Mesendoderm (in vitro differentiated cells): ENCODE data around the gene PCK1.

ENCODE experiments used
- DNase-seq: peaks from one replicate; pipeline ENCODE4 v3.0.0; 2013
- H2AK5ac ChIP-seq: 2 replicates; pipeline ENCODE4 v1.6.1; 2013; ENCODE audit warnings: low read length, inconsistent platforms
- H2BK120ac ChIP-seq: 2 replicates; pipeline ENCODE4 v1.6.1; 2013; ENCODE audit warnings: low read depth, mild to moderate bottlenecking, low read length, moderate library complexity, mixed read lengths
- H2BK15ac ChIP-seq: replicated peaks from 2 replicates; pipeline ENCODE4 v1.6.1; 2013; ENCODE audit warnings: low read depth, mild to moderate bottlenecking, moderate library complexity
- H2BK5ac ChIP-seq: 2 replicates; pipeline ENCODE4 v1.6.1; 2013; ENCODE audit warnings: low read length, inconsistent platforms
- H3K18ac ChIP-seq: 2 replicates; pipeline ENCODE4 v1.6.1; 2013; ENCODE audit warnings: mild to moderate bottlenecking, low read length, mixed read lengths
- H3K23ac ChIP-seq: one replicate; pipeline ENCODE4 v1.6.1; 2013; ENCODE audit warnings: low read length
- H3K27ac ChIP-seq: 2 replicates; pipeline ENCODE4 v1.5.1; 2013; ENCODE audit warnings: low read depth, mild to moderate bottlenecking, inconsistent platforms, low read length, moderate library complexity
- H3K27me3 ChIP-seq: 2 replicates; pipeline ENCODE4 v1.6.1; 2013; ENCODE audit warnings: low read length, control low read depth, mild to moderate bottlenecking, inconsistent platforms; ENCODE audit not compliant: insufficient read depth, poor library complexity
- H3K36me3 ChIP-seq: 2 replicates; pipeline ENCODE4 v1.6.1; 2013; ENCODE audit warnings: low read length, inconsistent platforms; ENCODE audit not compliant: control insufficient read depth, insufficient read depth
- H3K4ac ChIP-seq: one replicate; pipeline ENCODE4 v1.6.1; 2013; ENCODE audit warnings: low read depth, mild to moderate bottlenecking, low read length, moderate library complexity
- H3K4me1 ChIP-seq: 2 replicates; pipeline ENCODE4 v1.6.1; 2013; ENCODE audit warnings: low read depth, low read length, inconsistent platforms; ENCODE audit not compliant: control insufficient read depth
- H3K4me2 ChIP-seq: 2 replicates; pipeline ENCODE4 v1.6.1; 2013; ENCODE audit warnings: low read length
- H3K4me3 ChIP-seq: 2 replicates; pipeline ENCODE4 v1.5.1; 2013; ENCODE audit warnings: mild to moderate bottlenecking, low read length
- H3K56ac ChIP-seq: one replicate; pipeline ENCODE4 v1.6.1; 2013; ENCODE audit warnings: low read length
- H3K79me1 ChIP-seq: 2 replicates; pipeline ENCODE4 v1.6.1; 2013; ENCODE audit warnings: low read length, inconsistent platforms
- H3K79me2 ChIP-seq: 2 replicates; pipeline ENCODE4 v1.6.1; 2013; ENCODE audit warnings: mild to moderate bottlenecking, low read length; ENCODE audit not compliant: control insufficient read depth, insufficient read depth
- H3K9ac ChIP-seq: 2 replicates; pipeline ENCODE4 v1.6.1; 2013; ENCODE audit warnings: low read length, inconsistent platforms
- H4K5ac ChIP-seq: one replicate; pipeline ENCODE4 v1.6.1; 2013; ENCODE audit warnings: low read length
- H4K8ac ChIP-seq: one replicate; pipeline ENCODE4 v1.6.1; 2013; ENCODE audit warnings: low read depth, mild to moderate bottlenecking, control low read depth, low read length, moderate library complexity
- WGBS: extraction: QIAGEN DNeasy Blood & Tissue Kit; methylation state at CpG from one replicate; pipeline ENCODE4 v1.1.7; 2013; ENCODE audit warnings: low lambda C conversion rate, missing lambda C conversion rate; ENCODE audit not compliant: insufficient coverage; ENCODE audit errors: extremely low coverage; 5-methylcytosine and 5-hydroxymethylcytosine counted together

Gene PCK1

GRCh38 chr20:57559289-57559634, 1.6 kb upstream of the PCK1 start:
- Histone ChIP-seq H2BK5ac (no peak overlapping the region), H3K9ac (no peak overlapping the region), H3K23ac (no peak overlapping the region), H3K4me3 (no peak overlapping the region), H4K8ac (no peak overlapping the region), H3K18ac (no peak overlapping the region), H3K4ac (no peak overlapping the region), H2BK120ac (no peak overlapping the region), H3K36me3 (no peaks in the 10 kb centered on the region), H3K4me1 (no peaks in the 10 kb centered on the region), H3K4me2 (no peak overlapping the region), H2AK5ac (no peak overlapping the region), H3K79me2 (no peaks in the 10 kb centered on the region), H3K56ac (no peak overlapping the region), H3K27ac (no peak overlapping the region), H3K79me1 (no peaks in the 10 kb centered on the region), H4K5ac (no peak overlapping the region), H2BK15ac (no peak overlapping the region), H3K27me3 (no peaks in the 10 kb centered on the region)
- WGBS, result no CpG with 5 or more reads among the region's 10 CpGs
- DNase-seq, result no peak

- no peak overlapping the region for H3K56ac ChIP-seq
- H3K4ac ChIP-seq, result no peak overlapping the region
- H3K4me3 ChIP-seq, result no peak overlapping the region
- no peak overlapping the region for H2BK5ac ChIP-seq
- H3K27me3 ChIP-seq, result no peaks in the 10 kb centered on the region
- no peak for DNase-seq
- H3K4me2 ChIP-seq, result no peak overlapping the region
- H2AK5ac ChIP-seq, result no peak overlapping the region
- H3K79me2 ChIP-seq, result no peaks in the 10 kb centered on the region
- H3K79me1 ChIP-seq, result no peaks in the 10 kb centered on the region
- no peak overlapping the region for H2BK15ac ChIP-seq
- no peak overlapping the region for H4K8ac ChIP-seq
- H3K18ac ChIP-seq, result no peak overlapping the region
- no peaks in the 10 kb centered on the region for H3K4me1 ChIP-seq
- H3K9ac ChIP-seq, result no peak overlapping the region
- H4K5ac ChIP-seq, result no peak overlapping the region
- H2BK120ac ChIP-seq, result no peak overlapping the region
- WGBS, result no CpG with 5 or more reads among the region's 8 CpGs
- H3K27ac ChIP-seq, result no peak overlapping the region
- H3K36me3 ChIP-seq, result no peaks in the 10 kb centered on the region
- H3K23ac ChIP-seq, result no peak overlapping the region
Observed at GRCh38 chr20:57559658-57560553, 1.0 kb upstream of the PCK1 start.

GRCh38 chr20:57561356-57562279, 708 bp downstream of the PCK1 start:
- Histone ChIP-seq H3K9ac (no peak overlapping the region), H3K27me3 (no peaks in the 10 kb centered on the region), H3K79me1 (no peaks in the 10 kb centered on the region), H2BK15ac (no peak overlapping the region), H3K79me2 (no peaks in the 10 kb centered on the region), H3K4me3 (no peak overlapping the region), H4K8ac (no peak overlapping the region), H3K36me3 (no peaks in the 10 kb centered on the region), H3K4ac (no peak overlapping the region), H3K4me1 (no peaks in the 10 kb centered on the region), H2BK5ac (no peak overlapping the region), H3K56ac (no peak overlapping the region), H3K18ac (no peak overlapping the region), H3K27ac (no peak overlapping the region), H4K5ac (no peak overlapping the region), H3K23ac (peak overlapping the region; percentile 39), H2AK5ac (no peak overlapping the region), H2BK120ac (no peak overlapping the region), H3K4me2 (no peak overlapping the region)
- no peak for DNase-seq
- WGBS, result no CpG with 5 or more reads among the region's 24 CpGs

DNA sequence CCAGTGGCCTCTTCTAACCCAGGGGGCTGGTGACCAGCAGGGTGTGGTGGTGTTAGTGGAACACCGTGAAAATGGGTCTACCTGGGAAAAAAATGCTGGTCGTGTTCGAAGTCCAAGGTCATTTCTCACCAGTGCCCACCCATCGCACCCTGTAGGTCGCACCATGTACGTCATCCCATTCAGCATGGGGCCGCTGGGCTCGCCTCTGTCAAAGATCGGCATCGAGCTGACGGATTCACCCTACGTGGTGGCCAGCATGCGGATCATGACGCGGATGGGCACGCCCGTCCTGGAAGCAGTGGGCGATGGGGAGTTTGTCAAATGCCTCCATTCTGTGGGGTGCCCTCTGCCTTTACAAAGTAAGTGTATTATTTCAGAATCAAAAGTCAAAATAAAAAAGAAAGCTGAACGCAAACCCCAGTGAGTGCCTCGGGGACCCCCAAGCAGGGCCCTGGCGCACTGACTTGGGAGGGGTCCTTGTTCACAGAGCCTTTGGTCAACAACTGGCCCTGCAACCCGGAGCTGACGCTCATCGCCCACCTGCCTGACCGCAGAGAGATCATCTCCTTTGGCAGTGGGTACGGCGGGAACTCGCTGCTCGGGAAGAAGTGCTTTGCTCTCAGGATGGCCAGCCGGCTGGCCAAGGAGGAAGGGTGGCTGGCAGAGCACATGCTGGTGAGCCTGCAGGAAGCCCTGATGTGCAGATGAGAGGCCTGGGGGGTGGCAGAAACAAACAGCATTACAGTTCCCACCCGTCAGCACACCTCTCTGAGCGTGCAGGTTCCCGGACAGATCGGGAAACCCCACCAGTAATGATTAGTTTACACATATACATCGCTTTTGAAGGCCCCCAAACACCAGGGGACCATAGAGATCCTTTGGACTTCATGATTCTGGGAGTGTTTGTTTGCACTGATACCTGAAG, 1.9 kb downstream of the PCK1 start:
- Histone ChIP-seq H3K36me3 (no peaks in the 10 kb centered on the region), H3K9ac (no peak overlapping the region), H3K4me3 (no peak overlapping the region), H3K27ac (no peak overlapping the region), H4K8ac (no peak overlapping the region), H3K56ac (no peak overlapping the region), H2BK5ac (no peak overlapping the region), H3K18ac (no peak overlapping the region), H2BK15ac (no peak overlapping the region), H4K5ac (no peak overlapping the region), H3K4me2 (no peak overlapping the region), H3K23ac (no peak overlapping the region), H2AK5ac (no peak overlapping the region), H3K4me1 (no peaks in the 10 kb centered on the region), H3K79me1 (no peaks in the 10 kb centered on the region), H2BK120ac (no peak overlapping the region), H3K79me2 (no peaks in the 10 kb centered on the region), H3K27me3 (no peaks in the 10 kb centered on the region), H3K4ac (no peak overlapping the region)
- no peak for DNase-seq
- whole genome bisulfite sequencing, result no CpG with 5 or more reads among the region's 35 CpGs

DNA sequence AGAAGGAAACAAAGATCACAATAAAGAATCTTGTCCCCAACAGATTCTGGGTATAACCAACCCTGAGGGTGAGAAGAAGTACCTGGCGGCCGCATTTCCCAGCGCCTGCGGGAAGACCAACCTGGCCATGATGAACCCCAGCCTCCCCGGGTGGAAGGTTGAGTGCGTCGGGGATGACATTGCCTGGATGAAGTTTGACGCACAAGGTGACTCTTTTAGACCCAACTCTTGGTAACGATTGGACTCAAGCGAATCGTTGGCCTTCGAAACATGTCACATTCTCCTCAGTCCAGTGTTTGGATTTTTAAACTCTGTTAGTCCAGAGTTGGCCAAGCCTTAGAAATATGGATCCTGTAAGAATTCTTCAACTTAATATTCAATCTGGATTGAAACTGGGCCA, 2.6 kb downstream of the PCK1 start:
- Histone ChIP-seq H2BK120ac (no peak overlapping the region), H3K4me3 (no peak overlapping the region), H2AK5ac (no peak overlapping the region), H2BK5ac (no peak overlapping the region), H4K8ac (no peak overlapping the region), H3K18ac (no peak overlapping the region), H3K79me1 (no peaks in the 10 kb centered on the region), H3K27me3 (no peaks in the 10 kb centered on the region), H3K9ac (no peak overlapping the region), H3K27ac (no peak overlapping the region), H3K36me3 (no peaks in the 10 kb centered on the region), H3K79me2 (no peaks in the 10 kb centered on the region), H4K5ac (no peak overlapping the region), H3K4me2 (no peak overlapping the region), H3K23ac (no peak overlapping the region), H3K4me1 (no peaks in the 10 kb centered on the region), H2BK15ac (no peak overlapping the region), H3K56ac (no peak overlapping the region), H3K4ac (no peak overlapping the region)
- WGBS, result no CpG with 5 or more reads among the region's 12 CpGs
- DNase-seq, result no peak
